Keratinocyte (primary cell): Measurements from ENCODE around the gene FARP1. TPM values are rescaled to one million over a fixed set of nuclear protein-coding genes. Genes with fewer than 3 reads are reported as not detected.

ENCODE experiments used
- DNase-seq: peaks from one replicate; pipeline ENCODE4 v3.0.0-alpha.2; 2011; ENCODE audit warnings: low read depth, missing footprints, low spot score
- FAIRE-seq: peaks from 2 replicates; lab custom pipeline; 2011; peaks lifted over from hg19 to GRCh38; lab: Jason Lieb, UNC
- H2AFZ ChIP-seq: 2 replicates; pipeline ENCODE4 v1.6.0; 2012; ENCODE audit warnings: low read length, control low read depth, inconsistent platforms; ENCODE audit not compliant: control insufficient read depth
- H3K27ac ChIP-seq: 2 replicates; pipeline ENCODE4 v1.5.1; 2011; ENCODE audit warnings: low read length; ENCODE audit not compliant: control insufficient read depth, insufficient read depth
- H3K27me3 ChIP-seq: 3 replicates; pipeline ENCODE4 v1.6.0; 2011; ENCODE audit warnings: low read length; ENCODE audit not compliant: control insufficient read depth, insufficient read depth; ENCODE audit errors: extremely low read depth
- H3K36me3 ChIP-seq, 2 experiments: 2 replicates in 1 of 2; 3 replicates in 1 of 2; pipeline ENCODE4 v1.5.1; 2011; ENCODE audit warnings: low read length in 2 of 2, mild to moderate bottlenecking in 1 of 2; ENCODE audit not compliant: control insufficient read depth in 2 of 2, insufficient read depth in 2 of 2; ENCODE audit errors: extremely low read depth in 1 of 2
- H3K4me1 ChIP-seq: 3 replicates; pipeline ENCODE4 v1.5.1; 2011; ENCODE audit warnings: low read length; ENCODE audit not compliant: control insufficient read depth, insufficient read depth; ENCODE audit errors: extremely low read depth
- H3K4me2 ChIP-seq: 3 replicates; pipeline ENCODE4 v1.6.0; 2011; ENCODE audit warnings: low read depth, low read length; ENCODE audit not compliant: control insufficient read depth, insufficient read depth; ENCODE audit errors: extremely low read depth
- H3K4me3 ChIP-seq, 3 experiments: fragments of 200-600 bp in 1 of 3; sonication (generic) in 1 of 3; 2 replicates in 2 of 3; 3 replicates in 1 of 3; pipeline ENCODE4 v1.5.1; 2011 to 2016; ENCODE audit warnings: low read length in 3 of 3, mild to moderate bottlenecking in 3 of 3, control low read depth in 2 of 3, inconsistent platforms in 1 of 3, low read depth in 1 of 3, mixed read lengths in 1 of 3, mixed run types in 1 of 3, moderate library complexity in 1 of 3; ENCODE audit not compliant: control insufficient read depth in 2 of 3, insufficient read depth in 2 of 3; ENCODE audit errors: extremely low read depth in 1 of 3
- H3K79me2 ChIP-seq: 2 replicates; pipeline ENCODE4 v1.6.0; 2012; ENCODE audit warnings: low read length; ENCODE audit not compliant: control insufficient read depth, insufficient read depth
- H3K9ac ChIP-seq: 3 replicates; pipeline ENCODE4 v1.6.0; 2011; ENCODE audit warnings: low read length; ENCODE audit not compliant: control insufficient read depth, insufficient read depth; ENCODE audit errors: extremely low read depth
- H3K9me1 ChIP-seq: 3 replicates; pipeline ENCODE4 v1.6.0; 2011; ENCODE audit warnings: low read length; ENCODE audit not compliant: control insufficient read depth, insufficient read depth; ENCODE audit errors: extremely low read depth
- H3K9me3 ChIP-seq: 2 replicates; pipeline ENCODE4 v1.5.1; 2012; ENCODE audit warnings: low read depth, low read length; ENCODE audit not compliant: control insufficient read depth
- H4K20me1 ChIP-seq: 3 replicates; pipeline ENCODE4 v1.6.0; 2011; ENCODE audit warnings: low read length; ENCODE audit not compliant: control insufficient read depth, insufficient read depth; ENCODE audit errors: extremely low read depth
- EZH2 ChIP-seq: IDR thresholded peaks from one replicate; pipeline ENCODE4 v1.6.1; 2012; ENCODE audit warnings: inconsistent platforms, mild to moderate bottlenecking, low read length, moderate library complexity
- dilution Hi-C: fragments of 300-500 bp; cut with MboI; formaldehyde crosslinking; loops from one replicate; pipeline ENCODE4 v1.7.0; 2020; ENCODE audit warnings: low sequenced_read_pairs; ENCODE audit not compliant: extremely low pct_ligation_motif_present
- polyA plus RNA-seq, 5 experiments: library from polyadenylated mRNA; depleted of rRNA in 3 of 5; stranded (reverse) in 3 of 5; stranded (forward) in 1 of 5; unstranded in 1 of 5; fragments of >200 nt; gene quantifications; 1 replicate in 1 of 5; 2 replicates in 3 of 5; 3 replicates in 1 of 5; pipeline versions ENCODE4 v1.2.1 to v1.2.3, GENCODE V29; 2011 to 2012; ENCODE audit warnings: missing spikeins in 2 of 5, low read depth in 1 of 5, low replicate concordance in 1 of 5
- TF ChIP-seq, protein P1 (sequence below), 3 experiments: IDR thresholded peaks in 1 of 3; conservative IDR thresholded peaks in 1 of 3; optimal IDR thresholded peaks in 1 of 3; 2 replicates in 2 of 3; 3 replicates in 1 of 3; pipeline versions ENCODE3 to v1.5.1; 2011; ENCODE audit warnings: low read length in 3 of 3, mild to moderate bottlenecking in 3 of 3, moderate library complexity in 2 of 3, control low read depth in 1 of 3, inconsistent platforms in 1 of 3; ENCODE audit not compliant: insufficient read depth in 2 of 3; ENCODE audit errors: extremely low read depth in 1 of 3

FARP1 gene
- polyA plus RNA-seq, 1 donor (not counting 4 experiments of a cell fraction or from before 2014, with no cell fraction given): 10.3 TPM

DNA sequence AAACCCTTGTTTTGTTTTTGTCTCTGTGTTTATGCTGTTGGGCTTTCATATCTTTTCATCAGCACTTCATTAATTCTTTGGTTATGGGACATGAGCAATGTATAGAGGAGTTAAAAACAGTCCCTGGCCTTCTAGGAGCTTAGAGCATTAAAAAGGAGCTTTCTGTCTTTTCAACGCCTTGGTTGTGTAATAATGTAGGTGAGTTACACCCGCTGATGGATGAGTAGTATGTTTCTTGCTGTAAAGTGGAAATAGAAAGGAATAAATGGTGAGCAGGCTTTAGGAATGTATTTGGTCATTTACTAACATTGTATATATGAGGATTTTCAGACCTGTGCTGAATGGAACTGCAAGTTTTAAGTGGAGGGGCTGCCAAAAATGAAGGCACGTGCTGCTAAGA lies 155.7 kb downstream of the FARP1 start:
- TF ChIP-seq, protein P1, sequence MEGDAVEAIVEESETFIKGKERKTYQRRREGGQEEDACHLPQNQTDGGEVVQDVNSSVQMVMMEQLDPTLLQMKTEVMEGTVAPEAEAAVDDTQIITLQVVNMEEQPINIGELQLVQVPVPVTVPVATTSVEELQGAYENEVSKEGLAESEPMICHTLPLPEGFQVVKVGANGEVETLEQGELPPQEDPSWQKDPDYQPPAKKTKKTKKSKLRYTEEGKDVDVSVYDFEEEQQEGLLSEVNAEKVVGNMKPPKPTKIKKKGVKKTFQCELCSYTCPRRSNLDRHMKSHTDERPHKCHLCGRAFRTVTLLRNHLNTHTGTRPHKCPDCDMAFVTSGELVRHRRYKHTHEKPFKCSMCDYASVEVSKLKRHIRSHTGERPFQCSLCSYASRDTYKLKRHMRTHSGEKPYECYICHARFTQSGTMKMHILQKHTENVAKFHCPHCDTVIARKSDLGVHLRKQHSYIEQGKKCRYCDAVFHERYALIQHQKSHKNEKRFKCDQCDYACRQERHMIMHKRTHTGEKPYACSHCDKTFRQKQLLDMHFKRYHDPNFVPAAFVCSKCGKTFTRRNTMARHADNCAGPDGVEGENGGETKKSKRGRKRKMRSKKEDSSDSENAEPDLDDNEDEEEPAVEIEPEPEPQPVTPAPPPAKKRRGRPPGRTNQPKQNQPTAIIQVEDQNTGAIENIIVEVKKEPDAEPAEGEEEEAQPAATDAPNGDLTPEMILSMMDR (optimal IDR thresholded peaks at IDR 0.05 in 1 of 3, IDR thresholded peaks at IDR 0.05 in 1 of 3, conservative IDR thresholded peaks at IDR 0.05 in 1 of 3; ENCODE audit: extremely low read depth in 1 of 3, insufficient read depth in 2 of 3, low read length in 3 of 3): no peak
- no peak for TF ChIP-seq EZH2
- no peak overlapping the region for H3K4me2 ChIP-seq
- H3K4me3 ChIP-seq: no peak overlapping the region
- H3K9ac ChIP-seq: no peak overlapping the region
- no peaks in the 10 kb centered on the region for H3K9me1 ChIP-seq
- H4K20me1 ChIP-seq: no peaks in the 10 kb centered on the region
- no peaks in the 10 kb centered on the region for H3K79me2 ChIP-seq
- H3K4me1 ChIP-seq: peaks cover 2% of the 10 kb centered on the region
- H3K36me3 ChIP-seq: no peaks in the 10 kb centered on the region
- H3K9me3 ChIP-seq: no peaks in the 10 kb centered on the region
- H3K27ac ChIP-seq: no peak overlapping the region
- DNase-seq (no peak), FAIRE-seq (no peak)
- H3K27me3 ChIP-seq: no peaks in the 10 kb centered on the region
- dilution Hi-C loops: no loop called here
- no peak overlapping the region for H2AFZ ChIP-seq

DNA sequence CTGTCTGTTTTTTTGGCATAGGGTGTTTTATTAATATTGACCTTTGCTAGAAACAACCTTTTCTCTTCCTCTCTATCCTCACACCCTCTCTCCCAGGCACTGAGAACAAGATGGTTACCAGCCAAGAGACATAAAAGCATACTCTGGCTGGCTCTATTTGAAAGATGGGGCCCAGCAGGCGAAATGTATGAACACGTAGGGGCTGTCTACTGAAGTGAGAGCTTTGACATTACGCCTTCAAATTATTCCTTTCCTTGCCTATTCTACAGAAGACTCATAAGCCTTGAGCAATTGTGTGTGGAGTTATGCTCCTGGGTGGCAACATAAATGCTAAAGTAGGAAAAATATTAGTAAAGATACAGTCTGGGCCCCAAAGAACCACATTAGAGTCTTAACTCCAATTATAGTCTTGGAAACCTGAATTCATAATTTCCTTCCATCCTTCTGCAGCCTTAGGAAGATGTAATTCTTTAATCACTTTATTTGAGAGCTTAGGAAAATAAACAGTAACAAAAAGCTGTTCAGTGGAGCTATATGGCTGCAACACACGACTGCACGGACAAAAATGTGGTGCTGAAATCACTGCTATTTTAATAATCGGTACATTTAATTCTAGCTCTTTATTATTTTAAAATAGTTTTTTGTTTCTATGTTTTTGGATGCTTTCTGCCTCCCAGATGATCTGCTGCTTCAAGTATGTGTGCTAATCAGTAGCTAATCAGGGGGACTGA lies 156.5 kb downstream of the FARP1 start:
- Histone ChIP-seq H3K4me3 (no peak overlapping the region), H3K4me1 (peaks cover 2% of the 10 kb centered on the region), H3K27ac (no peak overlapping the region), H3K79me2 (no peaks in the 10 kb centered on the region), H4K20me1 (no peaks in the 10 kb centered on the region), H3K36me3 (no peaks in the 10 kb centered on the region), H3K9me1 (no peaks in the 10 kb centered on the region), H3K9me3 (no peaks in the 10 kb centered on the region), H3K27me3 (no peaks in the 10 kb centered on the region), H2AFZ (no peak overlapping the region), H3K4me2 (no peak overlapping the region), H3K9ac (no peak overlapping the region)
- dilution Hi-C loops: no loop called here
- no peak for TF ChIP-seq EZH2
- FAIRE-seq (no peak), DNase-seq (no peak)

DNA sequence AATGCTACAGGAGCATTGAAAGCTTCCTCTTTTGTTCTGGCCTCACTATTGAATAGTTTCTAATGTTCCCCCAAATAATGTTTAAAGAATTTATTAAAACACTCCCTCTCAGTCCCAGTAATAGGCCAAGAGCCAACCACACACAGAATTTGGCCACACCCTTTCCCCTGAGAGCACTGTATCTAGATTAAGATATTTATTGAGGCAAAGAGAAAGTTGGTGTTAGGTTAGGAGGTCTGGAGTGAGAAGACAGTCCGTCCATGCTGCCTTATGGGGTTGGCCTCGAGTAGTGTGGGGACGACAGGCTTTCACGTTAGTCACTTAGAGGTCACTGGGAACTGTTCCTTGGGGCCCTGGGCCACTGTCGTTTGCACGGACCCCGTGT lies 157.1 kb downstream of the FARP1 start:
- Histone ChIP-seq H3K4me2 (no peak overlapping the region), H2AFZ (no peak overlapping the region), H3K36me3 (no peaks in the 10 kb centered on the region), H3K4me1 (peaks cover 2% of the 10 kb centered on the region), H3K27me3 (no peaks in the 10 kb centered on the region), H3K9me1 (no peaks in the 10 kb centered on the region), H4K20me1 (no peaks in the 10 kb centered on the region), H3K27ac (no peak overlapping the region), H3K9ac (no peak overlapping the region), H3K79me2 (no peaks in the 10 kb centered on the region), H3K4me3 (no peak overlapping the region), H3K9me3 (no peaks in the 10 kb centered on the region)
- TF ChIP-seq, protein P1 (optimal IDR thresholded peaks at IDR 0.05 in 1 of 3, IDR thresholded peaks at IDR 0.05 in 1 of 3, conservative IDR thresholded peaks at IDR 0.05 in 1 of 3; ENCODE audit: extremely low read depth in 1 of 3, insufficient read depth in 2 of 3, low read length in 3 of 3): no peak
- TF ChIP-seq EZH2: no peak
- dilution Hi-C loops: no loop called here
- DNase-seq: no peak
- FAIRE-seq: no peak
